ENCODE data around the gene GRIA1.
A peak's percentile ranks its signal among the peaks of the same experiment; 100 is the strongest.

Gene GRIA1

GRCh38 chr5:153498516-153498915 lies 8.0 kb downstream of the GRIA1 start:
- no peak for DNase-seq (ENCODE audit: low read depth)

DNA sequence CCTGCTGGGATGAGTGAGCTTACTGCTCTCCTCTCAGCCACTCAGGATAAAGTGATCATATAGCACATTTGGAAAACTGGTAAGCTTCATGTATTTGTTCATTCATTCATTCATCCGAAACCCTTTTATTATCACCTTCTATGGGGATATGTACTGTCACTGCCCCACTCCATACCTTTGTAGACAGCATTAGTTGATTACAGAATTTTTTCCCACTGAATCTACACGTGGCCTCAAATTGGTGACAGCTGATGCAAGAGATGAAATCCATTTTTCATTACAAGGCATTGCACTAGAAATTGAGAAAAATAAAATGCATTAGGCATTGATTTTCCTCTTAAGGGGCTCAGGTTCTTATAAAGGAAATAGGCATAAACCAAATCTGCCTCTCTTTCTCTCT lies 9.7 kb downstream of the GRIA1 start:
- DNase-seq (ENCODE audit: low read depth): no peak

DNA sequence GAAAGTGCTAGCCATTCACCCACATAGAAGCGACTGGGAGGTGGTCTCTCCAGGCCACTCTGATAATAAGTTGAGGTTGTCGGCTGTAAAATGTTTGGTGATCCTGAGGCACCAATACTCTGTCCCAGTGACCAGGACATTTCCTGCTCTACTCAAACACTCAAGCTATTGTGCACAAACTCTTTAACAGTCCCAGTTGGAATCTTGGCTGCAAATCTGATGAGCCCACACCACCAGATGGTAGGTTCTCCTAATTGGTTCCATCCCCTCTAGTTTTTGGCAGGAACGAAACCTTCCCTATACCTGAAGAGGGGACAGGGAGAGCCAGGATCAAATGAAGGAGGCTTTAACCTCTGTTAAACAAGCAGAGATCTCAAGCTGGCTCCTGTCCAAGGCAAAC lies 14.3 kb downstream of the GRIA1 start:
- DNase-seq (ENCODE audit: low read depth): no peak

GRCh38 chr5:153508700-153509099 lies 18.2 kb downstream of the GRIA1 start:
- no peak for DNase-seq (ENCODE audit: low read depth)

- DNase-seq (ENCODE audit: low read depth): no peak
These were observed 21.2 kb downstream of the GRIA1 start for GRCh38 chr5:153511622-153512021.

DNA sequence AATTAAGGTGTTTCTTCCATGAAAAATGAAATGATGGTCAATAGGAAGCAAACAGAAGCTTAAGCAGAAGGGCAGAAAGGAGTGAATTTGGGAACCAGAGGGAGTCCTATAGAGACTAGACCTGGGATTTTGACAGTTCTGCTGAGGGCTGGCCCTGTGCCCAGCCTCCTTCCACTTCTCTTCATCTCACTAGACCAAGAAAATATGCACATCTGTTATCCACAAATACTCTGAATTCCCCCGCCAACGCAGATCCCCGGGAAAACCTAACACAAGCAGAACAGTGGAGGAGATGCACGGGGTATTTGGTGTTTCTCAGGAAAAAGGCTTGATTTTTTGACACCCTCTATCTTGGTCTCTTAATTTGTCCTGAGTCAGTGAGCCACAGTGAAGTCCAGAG lies 22.7 kb downstream of the GRIA1 start:
- DNase-seq (ENCODE audit: low read depth): peak; percentile 54

DNA sequence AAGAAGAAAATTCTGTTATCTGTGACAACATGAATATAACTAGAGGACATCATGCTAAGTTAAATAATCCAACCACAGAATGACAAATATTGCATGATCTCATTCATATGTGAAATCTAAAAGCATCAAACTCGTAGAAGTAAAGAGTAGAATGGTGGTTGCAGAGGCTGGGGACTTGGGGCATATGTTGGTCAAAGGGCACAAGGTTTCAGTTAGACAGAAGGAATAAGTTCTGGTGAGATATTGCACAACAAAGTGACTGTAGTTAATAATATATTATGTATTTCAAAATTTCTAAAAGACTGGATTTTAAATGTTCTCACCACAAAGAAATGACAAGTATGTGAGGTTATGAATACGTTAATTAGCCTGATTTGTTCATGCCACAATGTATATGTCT lies 24.8 kb downstream of the GRIA1 start:
- peak; percentile 23 for DNase-seq (ENCODE audit: low read depth)

DNA sequence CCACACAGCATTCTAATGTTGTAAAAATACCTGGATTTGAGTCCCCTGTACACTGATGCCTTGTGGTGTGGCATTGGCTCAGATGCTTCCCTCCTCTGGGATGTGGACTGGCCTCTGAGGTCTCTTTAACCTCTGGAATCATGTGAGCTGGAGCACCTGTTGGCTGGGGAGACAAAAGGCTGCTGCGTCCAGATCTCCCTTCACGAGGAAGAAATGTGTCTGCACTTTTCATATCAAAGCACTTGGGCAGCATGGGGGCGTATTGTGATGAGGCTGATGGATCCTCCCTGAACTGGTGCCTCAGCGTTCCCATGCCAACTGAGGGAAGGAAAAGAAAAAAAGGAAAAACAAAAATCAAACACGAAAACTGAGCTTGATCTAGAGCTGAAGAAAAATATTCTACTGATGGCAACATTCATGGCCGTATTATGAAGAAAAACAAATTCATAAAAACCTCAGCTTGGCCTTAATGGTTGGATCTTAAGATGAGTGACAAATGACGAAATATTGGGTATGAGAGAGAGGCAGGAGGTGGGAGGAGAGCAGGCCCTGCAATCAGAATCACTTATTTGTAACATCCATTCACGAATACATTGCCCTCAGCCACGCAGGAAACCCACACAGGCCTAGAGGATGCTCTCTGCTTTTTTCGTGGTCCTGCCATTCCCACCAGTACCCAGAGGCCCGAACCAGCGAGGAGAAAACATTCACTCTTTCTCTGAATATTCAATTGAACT lies 26.2 kb downstream of the GRIA1 start:
- DNase-seq (ENCODE audit: low read depth): no peak

DNA sequence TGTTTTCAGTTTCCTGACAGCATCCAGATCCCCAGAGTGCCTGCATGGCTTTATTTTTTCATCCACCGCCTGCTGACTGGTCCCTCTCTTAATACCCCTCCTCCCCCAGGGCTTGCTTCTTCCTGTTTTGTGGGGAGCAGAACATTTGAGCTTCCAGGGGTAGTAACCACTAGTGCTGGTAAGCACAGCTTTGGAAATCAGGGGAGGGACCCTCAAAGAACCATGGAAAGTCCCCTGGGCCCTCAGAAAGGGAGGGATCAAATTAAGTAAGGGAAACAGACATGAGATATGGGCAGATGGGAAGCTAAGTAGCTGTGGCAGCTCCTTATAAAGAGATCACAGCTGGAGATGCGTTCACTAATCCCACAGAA lies 26.8 kb downstream of the GRIA1 start:
- no peak for DNase-seq (ENCODE audit: low read depth)

- no peak for DNase-seq (ENCODE audit: low read depth)
These were observed 29.7 kb downstream of the GRIA1 start for GRCh38 chr5:153520137-153520536.

- no peak for DNase-seq (ENCODE audit: low read depth)
These were observed 30.5 kb downstream of the GRIA1 start for GRCh38 chr5:153520952-153521351.

GRCh38 chr5:153523211-153523610 lies 32.7 kb downstream of the GRIA1 start:
- peak; percentile 14 for DNase-seq (ENCODE audit: low read depth)

GRCh38 chr5:153523831-153524230 lies 33.4 kb downstream of the GRIA1 start:
- peak; percentile 49 for DNase-seq (ENCODE audit: low read depth)

GRCh38 chr5:153525536-153525935 lies 35.1 kb downstream of the GRIA1 start:
- DNase-seq (ENCODE audit: low read depth): no peak

GRCh38 chr5:153530357-153531143 lies 40.1 kb downstream of the GRIA1 start:
- no peak for DNase-seq (ENCODE audit: low read depth)

- DNase-seq (ENCODE audit: low read depth): no peak
These were observed 43.1 kb downstream of the GRIA1 start for GRCh38 chr5:153533546-153533945.

DNA sequence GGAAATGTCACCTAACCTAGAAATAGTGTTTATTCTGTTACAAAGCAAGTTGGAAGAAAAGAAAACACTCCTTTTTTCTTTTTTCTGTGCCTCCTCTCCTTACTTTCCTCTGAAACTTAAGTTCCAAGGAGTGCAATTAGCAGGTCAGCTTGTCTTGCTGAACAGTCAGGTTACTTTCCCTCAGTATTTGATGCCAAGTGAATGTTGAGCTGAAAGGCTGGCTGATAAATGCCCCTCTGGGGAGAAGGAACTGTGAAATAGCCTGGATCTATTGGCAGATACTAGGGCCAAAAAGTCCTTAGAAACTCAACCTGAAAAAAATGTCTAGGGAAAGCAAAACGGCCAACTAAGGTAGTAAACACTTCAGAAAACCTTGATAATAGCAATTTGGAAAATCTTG lies 43.6 kb downstream of the GRIA1 start:
- no peak for DNase-seq (ENCODE audit: low read depth)

- no peak for DNase-seq (ENCODE audit: low read depth)
These were observed 46.7 kb downstream of the GRIA1 start for GRCh38 chr5:153537207-153537606.

GRCh38 chr5:153539983-153540382 lies 49.5 kb downstream of the GRIA1 start:
- no peak for DNase-seq (ENCODE audit: low read depth)

DNA sequence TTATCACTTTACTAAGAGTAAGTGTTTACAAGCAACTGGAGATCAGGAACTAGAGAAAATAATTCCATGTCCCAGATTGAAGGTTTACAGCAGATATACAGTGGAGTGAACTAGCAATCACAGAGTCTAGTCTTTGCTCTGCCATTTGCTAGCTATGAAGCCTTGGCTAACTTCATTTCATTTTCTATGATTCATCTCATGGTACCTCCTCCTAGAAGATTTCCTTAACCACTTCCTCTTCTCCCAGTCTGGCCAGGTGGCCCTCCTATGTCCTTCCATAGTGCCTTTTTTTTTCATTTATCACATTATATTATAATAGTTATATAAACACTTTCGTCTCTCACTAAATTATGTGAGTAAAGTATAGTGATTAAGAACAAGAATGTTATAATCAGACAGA lies 52.1 kb downstream of the GRIA1 start:
- DNase-seq (ENCODE audit: low read depth): peak; percentile 14

DNA sequence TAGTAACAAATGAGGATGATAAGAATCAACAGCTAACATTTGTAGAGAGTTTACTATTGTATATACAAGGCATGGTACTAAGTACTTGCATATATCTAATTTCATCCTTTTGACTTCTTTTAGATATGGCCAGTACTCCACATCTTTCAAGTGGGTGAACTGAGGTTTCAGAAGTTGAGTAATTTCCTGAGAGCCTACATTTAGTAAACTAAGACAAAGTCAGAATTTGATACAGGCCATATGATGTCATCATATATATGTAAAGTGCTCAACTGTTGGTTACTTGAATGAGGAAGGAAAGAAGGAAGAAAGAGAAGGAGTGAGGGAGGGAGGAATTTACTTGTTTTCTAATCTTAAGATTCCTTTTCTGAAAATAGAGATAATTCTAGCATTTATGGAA lies 52.8 kb downstream of the GRIA1 start:
- DNase-seq (ENCODE audit: low read depth): peak; percentile 27

DNA sequence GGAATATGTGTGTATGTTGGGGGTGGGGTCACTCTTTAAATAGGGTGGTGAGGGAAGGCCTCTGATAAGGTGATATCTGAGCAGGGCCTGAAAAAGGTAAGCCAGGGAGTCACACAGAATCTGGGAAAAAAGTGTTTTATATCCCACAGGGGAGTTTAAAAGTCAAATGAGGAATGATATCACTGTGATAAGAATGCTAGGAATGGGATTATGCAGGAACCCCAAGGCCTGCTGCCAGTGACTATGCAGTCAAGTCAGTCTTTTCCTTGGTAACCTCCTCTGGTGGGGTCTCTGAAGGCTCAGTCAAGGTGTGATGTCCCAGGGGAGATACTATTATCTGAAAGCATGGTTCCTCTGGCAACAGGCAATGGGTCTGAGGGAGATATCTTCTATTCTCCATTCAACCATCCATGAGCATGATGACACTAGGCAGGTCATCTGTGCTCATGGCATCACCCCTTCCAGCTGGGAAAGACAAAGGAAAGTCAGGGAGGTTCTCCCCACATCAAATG lies 53.5 kb downstream of the GRIA1 start:
- DNase-seq (ENCODE audit: low read depth): peak; percentile 26

GRCh38 chr5:153544706-153545105 lies 54.2 kb downstream of the GRIA1 start:
- no peak for DNase-seq (ENCODE audit: low read depth)
